GM12874 (cell line): Measurements from ENCODE around the gene EMB.

Experiments
- TF ChIP-seq, protein P1 (sequence below): IDR thresholded peaks from 2 replicates; pipeline ENCODE4 v1.5.1; 2011; ENCODE audit warnings: low read depth, mild to moderate bottlenecking, control low read depth, low read length, moderate library complexity; ENCODE audit not compliant: insufficient read depth

Gene EMB

GRCh38 chr5:50441493-50441955, 436 bp upstream of the EMB start:
- TF ChIP-seq, protein P1, sequence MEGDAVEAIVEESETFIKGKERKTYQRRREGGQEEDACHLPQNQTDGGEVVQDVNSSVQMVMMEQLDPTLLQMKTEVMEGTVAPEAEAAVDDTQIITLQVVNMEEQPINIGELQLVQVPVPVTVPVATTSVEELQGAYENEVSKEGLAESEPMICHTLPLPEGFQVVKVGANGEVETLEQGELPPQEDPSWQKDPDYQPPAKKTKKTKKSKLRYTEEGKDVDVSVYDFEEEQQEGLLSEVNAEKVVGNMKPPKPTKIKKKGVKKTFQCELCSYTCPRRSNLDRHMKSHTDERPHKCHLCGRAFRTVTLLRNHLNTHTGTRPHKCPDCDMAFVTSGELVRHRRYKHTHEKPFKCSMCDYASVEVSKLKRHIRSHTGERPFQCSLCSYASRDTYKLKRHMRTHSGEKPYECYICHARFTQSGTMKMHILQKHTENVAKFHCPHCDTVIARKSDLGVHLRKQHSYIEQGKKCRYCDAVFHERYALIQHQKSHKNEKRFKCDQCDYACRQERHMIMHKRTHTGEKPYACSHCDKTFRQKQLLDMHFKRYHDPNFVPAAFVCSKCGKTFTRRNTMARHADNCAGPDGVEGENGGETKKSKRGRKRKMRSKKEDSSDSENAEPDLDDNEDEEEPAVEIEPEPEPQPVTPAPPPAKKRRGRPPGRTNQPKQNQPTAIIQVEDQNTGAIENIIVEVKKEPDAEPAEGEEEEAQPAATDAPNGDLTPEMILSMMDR, result no peak

GRCh38 chr5:50439221-50439620, 1.9 kb downstream of the EMB start:
- TF ChIP-seq, protein P1, result no peak

DNA sequence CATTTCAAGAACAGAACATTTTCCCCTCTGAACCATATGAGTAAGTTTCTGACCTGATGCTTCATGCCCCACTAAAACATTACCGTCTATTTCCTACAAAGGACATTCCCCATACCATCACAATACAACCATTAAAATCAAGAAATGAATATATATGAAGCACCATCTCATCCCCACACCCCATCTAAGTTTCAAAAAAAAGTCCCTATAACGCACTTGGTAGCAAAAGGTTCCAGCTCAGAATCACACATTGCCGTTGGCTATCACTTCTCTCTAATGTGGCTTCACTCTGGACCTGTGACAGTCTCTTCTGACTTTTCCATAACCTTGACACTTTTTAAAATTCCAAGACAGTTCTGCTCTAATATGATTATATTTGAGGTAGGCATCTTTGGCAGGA, 5.9 kb downstream of the EMB start:
- TF ChIP-seq, protein P1, result no peak

DNA sequence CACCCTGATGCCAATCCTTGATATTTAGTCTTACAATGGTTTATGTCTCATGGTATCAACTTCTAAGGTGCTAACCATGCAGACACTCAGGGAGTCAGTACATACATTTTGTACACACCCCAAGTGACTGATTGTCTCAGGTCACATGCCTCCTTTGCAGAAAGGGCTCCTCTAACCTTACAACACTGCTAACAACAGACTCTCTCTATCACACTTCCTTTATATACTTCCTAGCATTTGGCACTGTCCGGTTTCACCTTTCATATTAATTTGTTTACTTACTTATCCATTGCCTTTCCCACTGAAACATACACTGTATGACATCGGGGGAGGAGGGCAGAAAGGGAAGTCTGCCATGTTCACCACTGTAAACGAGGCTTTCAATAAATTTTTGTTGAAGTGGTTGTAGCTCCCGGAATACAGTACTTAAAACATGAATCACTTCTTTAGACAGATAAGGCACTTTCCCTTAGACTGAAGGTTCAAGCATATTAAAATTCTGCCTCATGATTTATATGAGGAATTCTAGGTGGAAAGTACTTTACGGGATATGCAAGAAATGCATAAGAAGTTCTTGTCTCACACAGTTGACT, 20.6 kb downstream of the EMB start:
- TF ChIP-seq, protein P1, result no peak

- TF ChIP-seq, protein P1, result no peak
These were observed 25.2 kb downstream of the EMB start for GRCh38 chr5:50415912-50416311.

GRCh38 chr5:50406877-50407276, 34.2 kb downstream of the EMB start:
- TF ChIP-seq, protein P1, result no peak

DNA sequence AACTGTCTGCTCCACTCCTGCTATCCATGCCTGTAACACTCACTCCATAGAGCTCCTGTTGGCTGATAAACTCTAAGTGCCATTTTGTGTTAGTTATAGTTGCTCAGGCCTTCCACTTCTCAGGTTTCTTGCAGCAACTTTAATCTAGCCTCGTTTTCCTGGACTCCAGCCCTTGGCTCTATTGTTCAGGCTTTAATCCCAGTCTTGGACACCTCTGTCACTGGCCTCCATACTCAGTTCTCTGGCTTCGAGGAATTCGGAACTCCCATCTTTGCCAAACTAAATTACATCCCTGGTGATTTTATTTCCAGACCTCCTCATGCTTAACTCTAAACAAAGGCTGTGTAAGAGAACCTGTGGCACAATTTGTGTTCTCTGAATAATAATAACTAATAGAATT, 39.8 kb downstream of the EMB start:
- TF ChIP-seq, protein P1, result no peak
